ENCODE data around the gene PTHLH.

PTHLH gene

GRCh38 chr12:27946421-27946820, 26.1 kb downstream of the PTHLH start:
- TF ChIP-seq NFRKB (IDR thresholded peaks at IDR 0.05) = no peak
- DNase-seq (ENCODE audit: extremely low spot score) = no peak
- POLR2A ChIA-PET = no interaction called here
- CTCF ChIA-PET = no interaction called here

GRCh38 chr12:27940756-27941402, 31.7 kb downstream of the PTHLH start:
- TF ChIP-seq ZNF384 (IDR thresholded peaks at IDR 0.05) (no peak), PKNOX1 (IDR thresholded peaks at IDR 0.05) (peak; percentile 40; the same call in 1 of the 2 replicates), FOXM1 (IDR thresholded peaks at IDR 0.05; ENCODE audit: borderline replicate concordance) (no peak), HDGF (IDR thresholded peaks at IDR 0.05; ENCODE audit: borderline replicate concordance) (no peak), BHLHE40 (IDR thresholded peaks at IDR 0.05; ENCODE audit: borderline replicate concordance) (no peak), ARNT (IDR thresholded peaks at IDR 0.05) (no peak), L3MBTL2 (conservative IDR thresholded peaks at IDR 0.05) (no peak)
- ChIA-PET CTCF (interaction anchor here (0.5 to 1.0 kb wide), 5 partner anchors 10 to 207 kb away, joined by 3 to 5 read pairs (median 3); no protein-coding TSS in a partner anchor), POLR2A (no interaction called here)
- peak; percentile 65 for DNase-seq (ENCODE audit: extremely low spot score)

- CTCF ChIA-PET = no interaction called here
- DNase-seq (ENCODE audit: extremely low spot score) = no peak
- no peak for TF ChIP-seq PKNOX1 (IDR thresholded peaks at IDR 0.05)
- TF ChIP-seq ELF4 (IDR thresholded peaks at IDR 0.05) = no peak
- TF ChIP-seq HDGF (IDR thresholded peaks at IDR 0.05; ENCODE audit: borderline replicate concordance) = no peak
- no peak for TF ChIP-seq TARDBP (IDR thresholded peaks at IDR 0.05)
- TF ChIP-seq SP1 (IDR thresholded peaks at IDR 0.05) = no peak
- TF ChIP-seq FOXK2 (IDR thresholded peaks at IDR 0.05) = no peak
- TF ChIP-seq ARNT (IDR thresholded peaks at IDR 0.05) = no peak
- TF ChIP-seq L3MBTL2 (conservative IDR thresholded peaks at IDR 0.05) = no peak
- POLR2A ChIA-PET = no interaction called here
Observed at GRCh38 chr12:27940245-27940644, 32.3 kb downstream of the PTHLH start.

GRCh38 chr12:27937768-27938167, 34.8 kb downstream of the PTHLH start:
- DNase-seq (ENCODE audit: extremely low spot score) = no peak
- ChIA-PET POLR2A (no interaction called here), CTCF (no interaction called here)
- no peak for TF ChIP-seq TARDBP (IDR thresholded peaks at IDR 0.05)
- TF ChIP-seq FOXK2 (IDR thresholded peaks at IDR 0.05) = no peak
- TF ChIP-seq CTBP1 (IDR thresholded peaks at IDR 0.05; ENCODE audit: borderline replicate concordance) = no peak
- TF ChIP-seq PKNOX1 (IDR thresholded peaks at IDR 0.05) = no peak
- TF ChIP-seq ZNF384 (IDR thresholded peaks at IDR 0.05) = no peak
- TF ChIP-seq NFRKB (IDR thresholded peaks at IDR 0.05) = no peak
- TF ChIP-seq FOXM1 (IDR thresholded peaks at IDR 0.05; ENCODE audit: borderline replicate concordance) = no peak
- no peak for TF ChIP-seq ARNT (IDR thresholded peaks at IDR 0.05)

- DNase-seq (ENCODE audit: extremely low spot score) = no peak
- POLR2A ChIA-PET = no interaction called here
- CTCF ChIA-PET = no interaction called here
- no peak for TF ChIP-seq TARDBP (IDR thresholded peaks at IDR 0.05)
- no peak for TF ChIP-seq ELF4 (IDR thresholded peaks at IDR 0.05)
- no peak for TF ChIP-seq SP1 (IDR thresholded peaks at IDR 0.05)
- no peak for TF ChIP-seq ARNT (IDR thresholded peaks at IDR 0.05)
- TF ChIP-seq FOXK2 (IDR thresholded peaks at IDR 0.05) = no peak
- TF ChIP-seq ZNF384 (IDR thresholded peaks at IDR 0.05) = no peak
- no peak for TF ChIP-seq HDGF (IDR thresholded peaks at IDR 0.05; ENCODE audit: borderline replicate concordance)
- no peak for TF ChIP-seq CTBP1 (IDR thresholded peaks at IDR 0.05; ENCODE audit: borderline replicate concordance)
- TF ChIP-seq BHLHE40 (IDR thresholded peaks at IDR 0.05; ENCODE audit: borderline replicate concordance) = no peak
- no peak for TF ChIP-seq PKNOX1 (IDR thresholded peaks at IDR 0.05)
- no peak for TF ChIP-seq SUZ12 (IDR thresholded peaks at IDR 0.05)
- TF ChIP-seq FOXM1 (IDR thresholded peaks at IDR 0.05; ENCODE audit: borderline replicate concordance) = no peak
- TF ChIP-seq FOXA1 (IDR thresholded peaks at IDR 0.05) = no peak
- no peak for TF ChIP-seq NFRKB (IDR thresholded peaks at IDR 0.05)
- no peak for TF ChIP-seq L3MBTL2 (conservative IDR thresholded peaks at IDR 0.05)
- TF ChIP-seq LEF1 (IDR thresholded peaks at IDR 0.05; ENCODE audit: borderline replicate concordance) = no peak
Observed at GRCh38 chr12:27936196-27936595, 36.3 kb downstream of the PTHLH start.

GRCh38 chr12:27934276-27934675, 38.3 kb downstream of the PTHLH start:
- TF ChIP-seq SUZ12 (IDR thresholded peaks at IDR 0.05) (no peak), CTBP1 (IDR thresholded peaks at IDR 0.05; ENCODE audit: borderline replicate concordance) (no peak), ZNF384 (IDR thresholded peaks at IDR 0.05) (no peak), NFRKB (IDR thresholded peaks at IDR 0.05) (no peak), FOXK2 (IDR thresholded peaks at IDR 0.05) (no peak), ARNT (IDR thresholded peaks at IDR 0.05) (no peak), FOXM1 (IDR thresholded peaks at IDR 0.05; ENCODE audit: borderline replicate concordance) (no peak), L3MBTL2 (conservative IDR thresholded peaks at IDR 0.05) (no peak), ELF4 (IDR thresholded peaks at IDR 0.05) (no peak), TARDBP (IDR thresholded peaks at IDR 0.05) (no peak), HDGF (IDR thresholded peaks at IDR 0.05; ENCODE audit: borderline replicate concordance) (no peak), FOXA1 (IDR thresholded peaks at IDR 0.05) (no peak), PKNOX1 (IDR thresholded peaks at IDR 0.05) (no peak), BHLHE40 (IDR thresholded peaks at IDR 0.05; ENCODE audit: borderline replicate concordance) (no peak), SP1 (IDR thresholded peaks at IDR 0.05) (no peak), LEF1 (IDR thresholded peaks at IDR 0.05; ENCODE audit: borderline replicate concordance) (no peak)
- CTCF ChIA-PET = no interaction called here
- POLR2A ChIA-PET = no interaction called here
- no peak for DNase-seq (ENCODE audit: extremely low spot score)
